Calu3 (cell line): Measurements from ENCODE around the gene ADAM22. TPM values are rescaled to one million over a fixed set of nuclear protein-coding genes. Genes with fewer than 3 reads are reported as not detected.

Experiments used
- BruUV-seq: library from RNA; stranded (reverse); fragments of 400-500 nt; replicated peaks from 2 replicates; lab custom pipeline; 2021; lab: Mats Ljungman, UMichigan
- CTCF ChIA-PET: fragments of 300-600 bp; sonication (Branson Sonifier 250); formaldehyde crosslinking; loops from one replicate; lab custom pipeline; 2022; ENCODE audit warnings: antibody characterized with exemption; lab: Charles Lee
- DNase-seq: peaks from one replicate; pipeline ENCODE4 v3.0.0; 2022
- H3K27ac Mint-ChIP-seq: one replicate; pipeline ENCODE4 v1.8.0; 2022; ENCODE audit warnings: mixed read lengths; ENCODE audit not compliant: unreplicated experiment
- H3K27me3 Mint-ChIP-seq: one replicate; pipeline ENCODE4 v1.8.0; 2022; ENCODE audit warnings: mixed read lengths; ENCODE audit not compliant: unreplicated experiment
- H3K36me3 Mint-ChIP-seq: one replicate; pipeline ENCODE4 v1.8.0; 2022; ENCODE audit warnings: mild to moderate bottlenecking, moderate library complexity, mixed read lengths; ENCODE audit not compliant: insufficient read depth, unreplicated experiment
- H3K4me1 Mint-ChIP-seq: one replicate; pipeline ENCODE4 v1.8.0; 2022; ENCODE audit warnings: mild to moderate bottlenecking, low read depth, mixed read lengths; ENCODE audit not compliant: unreplicated experiment
- H3K4me3 Mint-ChIP-seq: one replicate; pipeline ENCODE4 v1.8.0; 2022; ENCODE audit warnings: mild to moderate bottlenecking, low read depth, moderate library complexity, mixed read lengths; ENCODE audit not compliant: unreplicated experiment
- H3K9me3 Mint-ChIP-seq: one replicate; pipeline ENCODE4 v1.8.0; 2022; ENCODE audit warnings: low read depth, mixed read lengths; ENCODE audit not compliant: unreplicated experiment
- intact Hi-C: fragments of 100-400 bp; cut with micrococcal nuclease; formaldehyde crosslinking; loops from one replicate; pipeline ENCODE4 v1.10.0; 2022; ENCODE audit not compliant: unreplicated experiment
- total RNA-seq: library from RNA; stranded (reverse); gene quantifications from 2 replicates; pipeline ENCODE4 v1.2.3, GENCODE V29; 2022
- TF ChIP-seq, protein P1 (sequence below): fragments of 200-600 bp; IDR thresholded peaks from one replicate; pipeline ENCODE4 v1.8.0; 2022; ENCODE audit warnings: antibody characterized with exemption; ENCODE audit not compliant: unreplicated experiment

ADAM22 gene
- total RNA-seq, 1 experiment from 2014 or later: 3.0 TPM

DNA sequence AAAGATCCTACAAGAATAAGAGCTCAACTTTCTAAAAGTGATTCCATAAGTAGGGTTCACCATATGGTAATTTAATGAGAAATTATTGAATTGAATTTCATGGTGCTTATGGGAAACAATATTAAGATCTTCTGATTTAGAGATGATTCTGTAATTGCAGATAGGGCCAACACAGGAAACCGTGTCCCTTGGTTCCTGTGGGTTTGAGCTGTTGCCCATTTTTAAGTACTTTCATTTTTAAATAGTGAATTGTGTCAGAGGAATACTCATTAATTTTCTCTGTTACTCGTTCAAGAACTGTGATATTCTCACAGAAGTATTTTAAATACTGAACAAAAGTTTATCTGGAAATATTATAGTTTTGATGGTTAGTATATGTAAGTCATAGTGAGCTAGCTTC is 156.6 kb downstream of the ADAM22 start:
- CTCF ChIA-PET: no interaction called here
- no TSS peak for BruUV-seq

DNA sequence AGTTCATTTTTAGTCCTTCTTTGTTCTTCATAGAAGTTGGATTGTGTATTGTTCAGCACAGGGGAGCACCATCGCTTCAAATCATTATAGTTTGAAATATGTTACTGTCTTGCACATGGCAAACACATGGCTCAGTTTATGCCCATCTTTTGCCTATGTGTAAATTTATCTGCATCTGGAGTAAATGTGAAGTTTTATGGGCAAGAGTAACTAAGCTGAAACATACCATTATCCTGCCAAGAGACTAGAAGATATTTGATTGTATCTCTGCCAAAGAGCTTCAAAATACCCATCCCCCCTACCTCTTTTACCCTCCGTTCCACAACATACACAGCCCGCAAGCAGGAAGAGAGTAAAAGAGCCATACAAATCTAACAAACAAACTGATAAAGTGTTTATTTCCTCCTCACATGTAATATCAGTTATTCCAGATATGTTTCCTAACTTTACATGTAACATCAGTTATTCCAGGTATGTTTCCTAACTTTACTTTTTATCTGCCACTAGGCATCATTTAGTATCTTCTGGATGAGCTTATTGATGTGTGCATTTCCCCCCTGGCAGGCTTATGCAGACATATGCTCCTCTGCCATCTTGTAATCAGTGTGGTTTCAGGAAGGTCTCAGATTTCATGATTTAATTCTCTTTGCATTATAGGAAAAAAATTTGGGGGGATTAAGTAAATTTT is 158.1 kb downstream of the ADAM22 start:
- Mint-ChIP-seq H3K27ac (no peak overlapping the region), H3K4me3 (no peak overlapping the region), H3K4me1 (no peaks in the 10 kb centered on the region), H3K36me3 (no peaks in the 10 kb centered on the region), H3K9me3 (no peaks in the 10 kb centered on the region), H3K27me3 (no peaks in the 10 kb centered on the region)
- no peak for DNase-seq
- TF ChIP-seq, protein P1, sequence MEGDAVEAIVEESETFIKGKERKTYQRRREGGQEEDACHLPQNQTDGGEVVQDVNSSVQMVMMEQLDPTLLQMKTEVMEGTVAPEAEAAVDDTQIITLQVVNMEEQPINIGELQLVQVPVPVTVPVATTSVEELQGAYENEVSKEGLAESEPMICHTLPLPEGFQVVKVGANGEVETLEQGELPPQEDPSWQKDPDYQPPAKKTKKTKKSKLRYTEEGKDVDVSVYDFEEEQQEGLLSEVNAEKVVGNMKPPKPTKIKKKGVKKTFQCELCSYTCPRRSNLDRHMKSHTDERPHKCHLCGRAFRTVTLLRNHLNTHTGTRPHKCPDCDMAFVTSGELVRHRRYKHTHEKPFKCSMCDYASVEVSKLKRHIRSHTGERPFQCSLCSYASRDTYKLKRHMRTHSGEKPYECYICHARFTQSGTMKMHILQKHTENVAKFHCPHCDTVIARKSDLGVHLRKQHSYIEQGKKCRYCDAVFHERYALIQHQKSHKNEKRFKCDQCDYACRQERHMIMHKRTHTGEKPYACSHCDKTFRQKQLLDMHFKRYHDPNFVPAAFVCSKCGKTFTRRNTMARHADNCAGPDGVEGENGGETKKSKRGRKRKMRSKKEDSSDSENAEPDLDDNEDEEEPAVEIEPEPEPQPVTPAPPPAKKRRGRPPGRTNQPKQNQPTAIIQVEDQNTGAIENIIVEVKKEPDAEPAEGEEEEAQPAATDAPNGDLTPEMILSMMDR: no peak
- intact Hi-C loops: no loop called here
- CTCF ChIA-PET: interaction anchor here (0.8 kb wide), 1 partner anchor 63 kb away, joined by 3 read pairs; no protein-coding TSS in a partner anchor
- no TSS peak for BruUV-seq

More for the DNA sequence above, 156.6 kb downstream of the ADAM22 start:
- no peak for DNase-seq
- Mint-ChIP-seq H3K9me3 (no peaks in the 10 kb centered on the region), H3K27me3 (no peaks in the 10 kb centered on the region), H3K27ac (no peak overlapping the region), H3K4me1 (no peaks in the 10 kb centered on the region), H3K36me3 (no peaks in the 10 kb centered on the region), H3K4me3 (no peak overlapping the region)
- TF ChIP-seq, protein P1: no peak
- intact Hi-C loops: no loop called here

DNA sequence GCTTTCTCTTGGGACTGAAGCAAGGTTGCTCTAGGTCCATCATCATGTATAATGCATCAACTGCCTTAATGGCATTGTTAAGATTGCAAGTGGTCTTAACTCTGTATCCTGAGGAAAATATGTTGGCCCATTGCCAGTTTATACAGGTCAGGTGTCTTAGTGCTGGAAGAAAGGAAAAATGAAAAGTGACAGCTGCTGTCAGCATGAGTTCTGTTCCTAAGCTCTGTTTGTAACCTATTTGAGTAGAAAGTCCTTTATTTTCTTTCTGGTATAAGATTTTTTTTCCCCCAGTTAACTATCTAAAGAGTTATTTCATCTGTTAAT is 158.6 kb downstream of the ADAM22 start:
- Mint-ChIP-seq H3K4me3 (no peak overlapping the region), H3K4me1 (no peaks in the 10 kb centered on the region), H3K27ac (no peak overlapping the region), H3K36me3 (no peaks in the 10 kb centered on the region), H3K27me3 (no peaks in the 10 kb centered on the region), H3K9me3 (no peaks in the 10 kb centered on the region)
- intact Hi-C loops: no loop called here
- CTCF ChIA-PET: interaction anchor here (0.8 kb wide), 1 partner anchor 63 kb away, joined by 3 read pairs; no protein-coding TSS in a partner anchor
- no TSS peak for BruUV-seq
- no peak for DNase-seq
- TF ChIP-seq, protein P1: no peak

DNA sequence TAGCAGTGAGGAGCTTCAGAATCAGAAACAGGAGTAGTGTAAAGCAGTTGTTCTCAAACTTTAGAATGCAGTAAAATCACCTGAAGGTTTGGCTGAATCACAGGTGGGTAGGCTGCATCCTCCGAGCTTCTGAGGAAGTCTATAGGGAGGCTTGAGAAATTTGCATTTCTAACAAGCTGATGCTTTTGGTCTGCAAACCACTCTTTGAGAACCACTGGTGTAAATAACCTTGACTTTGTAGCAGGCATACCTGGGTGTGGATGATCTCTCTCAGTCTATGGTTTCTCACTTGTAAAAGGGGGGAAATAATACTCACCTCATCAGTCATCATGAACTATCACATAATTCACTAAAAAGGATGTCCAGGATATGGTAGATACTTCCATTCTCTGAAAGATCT is 167.7 kb downstream of the ADAM22 start:
- BruUV-seq: no TSS peak
- Mint-ChIP-seq H3K27me3 (no peaks in the 10 kb centered on the region), H3K36me3 (no peaks in the 10 kb centered on the region), H3K4me3 (no peak overlapping the region), H3K9me3 (no peaks in the 10 kb centered on the region), H3K4me1 (no peaks in the 10 kb centered on the region), H3K27ac (no peak overlapping the region)
- DNase-seq: no peak
- intact Hi-C loops: no loop called here
- CTCF ChIA-PET: no interaction called here
- TF ChIP-seq, protein P1: no peak
